Endothelial cell of umbilical vein (primary cell): ENCODE measurements around the gene ARHGAP30.

Experiments
- EZH2 ChIP-seq: IDR thresholded peaks from 2 replicates; pipeline ENCODE4 v1.6.1; 2012; ENCODE audit warnings: borderline replicate concordance, low read depth, mild to moderate bottlenecking, moderate library complexity, low read length, inconsistent platforms; ENCODE audit not compliant: severe bottlenecking
- FOS ChIP-seq: IDR thresholded peaks from 2 replicates; pipeline ENCODE4 v1.6.1; 2011; ENCODE audit warnings: mild to moderate bottlenecking, low read length, moderate library complexity, borderline replicate concordance; ENCODE audit not compliant: insufficient read depth
- JUN ChIP-seq: IDR thresholded peaks from 2 replicates; pipeline ENCODE4 v1.6.1; 2011; ENCODE audit warnings: borderline replicate concordance, low read depth; ENCODE audit not compliant: insufficient read length, insufficient read depth
- POLR2A ChIP-seq: IDR thresholded peaks from 2 replicates; pipeline ENCODE4 v1.6.1; 2012; ENCODE audit warnings: low read depth, mild to moderate bottlenecking, control low read depth, low read length
- TF ChIP-seq, protein P1 (sequence below), 2 donors: IDR thresholded peaks; 1 replicate in 1 of 2; 2 replicates in 1 of 2; pipeline ENCODE4 v1.5.1; 2011; ENCODE audit warnings: low read length in 2 of 2, mild to moderate bottlenecking in 2 of 2, moderate library complexity in 2 of 2, control low read depth in 1 of 2, inconsistent platforms in 1 of 2, low read depth in 1 of 2; ENCODE audit not compliant: insufficient read depth in 1 of 2; ENCODE audit errors: extremely low read depth in 1 of 2
- TF ChIP-seq, protein P2 (sequence below): IDR thresholded peaks from 2 replicates; pipeline ENCODE4 v1.6.1; 2011; ENCODE audit not compliant: insufficient read depth, insufficient read length

DNA sequence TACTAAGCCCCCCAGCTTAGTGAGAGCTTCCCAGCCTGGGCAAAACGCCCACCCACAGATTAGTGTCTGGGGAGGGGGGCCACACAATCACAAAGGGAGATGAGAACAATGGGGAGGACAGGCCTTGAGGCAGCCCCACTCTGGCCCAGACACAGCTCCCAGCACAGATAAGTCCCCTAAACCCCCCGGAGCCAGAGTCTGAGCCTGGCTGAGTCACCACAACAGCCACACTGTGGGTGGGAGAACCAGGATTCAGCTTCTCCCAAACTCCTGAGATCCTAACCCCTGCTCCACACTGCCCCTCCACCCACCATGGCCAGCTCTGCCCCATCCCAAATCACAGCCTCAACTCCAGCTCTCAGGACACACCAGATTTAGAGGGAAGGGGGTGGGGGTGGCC lies 15.5 kb upstream of the ARHGAP30 start:
- TF ChIP-seq, protein P1, sequence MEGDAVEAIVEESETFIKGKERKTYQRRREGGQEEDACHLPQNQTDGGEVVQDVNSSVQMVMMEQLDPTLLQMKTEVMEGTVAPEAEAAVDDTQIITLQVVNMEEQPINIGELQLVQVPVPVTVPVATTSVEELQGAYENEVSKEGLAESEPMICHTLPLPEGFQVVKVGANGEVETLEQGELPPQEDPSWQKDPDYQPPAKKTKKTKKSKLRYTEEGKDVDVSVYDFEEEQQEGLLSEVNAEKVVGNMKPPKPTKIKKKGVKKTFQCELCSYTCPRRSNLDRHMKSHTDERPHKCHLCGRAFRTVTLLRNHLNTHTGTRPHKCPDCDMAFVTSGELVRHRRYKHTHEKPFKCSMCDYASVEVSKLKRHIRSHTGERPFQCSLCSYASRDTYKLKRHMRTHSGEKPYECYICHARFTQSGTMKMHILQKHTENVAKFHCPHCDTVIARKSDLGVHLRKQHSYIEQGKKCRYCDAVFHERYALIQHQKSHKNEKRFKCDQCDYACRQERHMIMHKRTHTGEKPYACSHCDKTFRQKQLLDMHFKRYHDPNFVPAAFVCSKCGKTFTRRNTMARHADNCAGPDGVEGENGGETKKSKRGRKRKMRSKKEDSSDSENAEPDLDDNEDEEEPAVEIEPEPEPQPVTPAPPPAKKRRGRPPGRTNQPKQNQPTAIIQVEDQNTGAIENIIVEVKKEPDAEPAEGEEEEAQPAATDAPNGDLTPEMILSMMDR (IDR thresholded peaks at IDR 0.05; ENCODE audit: extremely low read depth in 1 of 2, insufficient read depth in 1 of 2, low read depth in 1 of 2, low read length in 2 of 2), result no peak
- TF ChIP-seq POLR2A (no peak), JUN (no peak), FOS (no peak), EZH2 (no peak)
- TF ChIP-seq, protein P2, sequence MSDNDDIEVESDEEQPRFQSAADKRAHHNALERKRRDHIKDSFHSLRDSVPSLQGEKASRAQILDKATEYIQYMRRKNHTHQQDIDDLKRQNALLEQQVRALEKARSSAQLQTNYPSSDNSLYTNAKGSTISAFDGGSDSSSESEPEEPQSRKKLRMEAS, result no peak
